ENCODE results near the gene VPS8.

The VPS8 gene

DNA sequence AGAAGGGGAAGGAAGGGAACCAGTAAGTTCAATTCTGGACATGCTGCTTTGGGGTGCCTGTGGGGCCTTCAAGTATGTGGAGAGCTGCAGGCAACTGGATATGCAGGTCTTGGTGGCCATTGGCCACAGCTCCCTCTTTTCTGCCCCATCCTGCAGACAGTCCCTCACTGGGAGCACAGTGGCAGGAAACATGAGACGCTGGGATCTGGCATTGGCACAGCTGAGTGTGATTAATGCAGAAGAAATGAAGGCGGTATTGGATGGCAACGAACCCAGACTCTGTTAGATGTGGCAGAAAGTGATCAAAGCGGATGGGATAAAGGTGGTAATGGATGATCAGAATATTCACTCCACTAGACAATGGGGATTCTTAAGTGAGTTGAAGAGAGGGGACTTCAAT, 23.2 kb upstream of the VPS8 start:
- Histone ChIP-seq H3K9ac (ENCODE audit: low read depth, low read length) (no peak overlapping the region), H3K4me1 (ENCODE audit: control insufficient read depth, insufficient read depth, low read length) (peaks cover 30% of the 10 kb centered on the region), H3K36me3 (ENCODE audit: insufficient read depth, low read length) (no peaks in the 10 kb centered on the region), H3K4me3 (ENCODE audit: low read length) (no peak overlapping the region), H3K9me3 (replicated peaks; ENCODE audit: low read length) (no peaks in the 10 kb centered on the region), H3K4me2 (ENCODE audit: low read length) (peak overlapping the region; percentile 21), H3K27me3 (ENCODE audit: control insufficient read depth, insufficient read depth, low read length) (peaks cover 5% of the 10 kb centered on the region)

- Histone ChIP-seq H3K27me3 (ENCODE audit: control insufficient read depth, insufficient read depth, low read length) (peaks cover 5% of the 10 kb centered on the region), H3K4me1 (ENCODE audit: control insufficient read depth, insufficient read depth, low read length) (peaks cover 30% of the 10 kb centered on the region), H3K9me3 (replicated peaks; ENCODE audit: low read length) (no peaks in the 10 kb centered on the region), H3K4me2 (ENCODE audit: low read length) (no peak overlapping the region), H3K36me3 (ENCODE audit: insufficient read depth, low read length) (no peaks in the 10 kb centered on the region), H3K4me3 (ENCODE audit: low read length) (no peak overlapping the region), H3K9ac (ENCODE audit: low read depth, low read length) (no peak overlapping the region)
Observed at GRCh38 chr3:184789314-184789998, 22.5 kb upstream of the VPS8 start.

DNA sequence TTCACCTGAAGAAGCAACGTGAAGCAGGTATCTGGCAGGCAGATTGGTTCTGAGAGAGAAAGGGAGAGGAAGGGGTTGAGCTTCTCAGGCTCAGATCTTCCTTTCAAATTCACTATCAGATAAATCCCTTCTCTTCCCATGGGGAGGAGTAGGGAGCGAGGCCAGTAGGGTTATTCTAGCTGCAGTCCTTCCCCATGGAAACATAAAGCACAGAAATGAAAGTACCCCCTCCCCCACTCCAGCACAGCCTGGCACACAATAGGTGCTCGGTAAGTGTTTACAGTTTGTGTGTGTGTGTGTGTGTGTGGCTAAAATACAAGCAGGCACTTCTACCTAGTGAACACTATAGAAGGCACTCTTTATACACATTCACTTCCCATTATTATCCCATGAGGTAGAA, 20.8 kb upstream of the VPS8 start:
- H3K9ac ChIP-seq (ENCODE audit: low read depth, low read length) = no peak overlapping the region
- H3K9me3 ChIP-seq (replicated peaks; ENCODE audit: low read length) = no peaks in the 10 kb centered on the region
- H3K4me1 ChIP-seq (ENCODE audit: control insufficient read depth, insufficient read depth, low read length) = peaks cover 24% of the 10 kb centered on the region

DNA sequence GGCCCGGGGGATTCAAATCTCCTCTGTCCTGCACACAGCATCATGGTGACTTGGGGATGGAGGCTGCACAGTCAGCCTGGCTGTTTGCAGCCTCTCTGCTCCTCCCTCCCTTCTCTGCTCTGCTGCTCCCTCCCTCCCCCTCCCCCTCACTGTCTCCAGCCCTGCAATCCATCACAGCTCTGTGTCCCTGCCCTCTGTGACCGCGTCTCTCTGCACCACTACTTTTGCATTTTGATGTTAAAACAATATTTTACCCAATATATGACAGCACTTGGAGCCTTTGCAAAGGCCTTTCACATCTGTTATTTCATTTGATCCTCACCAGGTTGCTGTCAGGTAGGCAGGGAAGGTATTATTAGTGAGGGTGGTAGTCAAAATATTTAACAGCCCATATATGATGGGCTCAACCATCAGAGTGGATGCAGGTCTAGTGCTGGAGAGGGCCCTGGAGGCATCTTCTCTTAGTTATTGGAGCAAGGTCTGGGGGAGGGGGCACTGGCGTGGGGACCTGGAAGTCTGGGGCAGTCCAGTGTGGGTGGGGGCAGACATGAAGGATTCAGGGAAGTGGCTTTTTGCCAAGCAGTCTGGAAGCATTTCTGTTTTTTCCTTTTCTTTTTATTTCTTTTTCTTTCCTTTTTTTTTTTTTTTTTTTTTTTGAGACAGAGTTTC, 16.3 kb upstream of the VPS8 start:
- H3K36me3 ChIP-seq (ENCODE audit: insufficient read depth, low read length) = no peaks in the 10 kb centered on the region
- H3K4me1 ChIP-seq (ENCODE audit: control insufficient read depth, insufficient read depth, low read length) = no peaks in the 10 kb centered on the region
- H3K4me3 ChIP-seq (ENCODE audit: low read length) = no peak overlapping the region
- H3K4me2 ChIP-seq (ENCODE audit: low read length) = no peak overlapping the region
- H3K9ac ChIP-seq (ENCODE audit: low read depth, low read length) = no peak overlapping the region
- H3K9me3 ChIP-seq (replicated peaks; ENCODE audit: low read length) = no peaks in the 10 kb centered on the region
- peaks cover 24% of the 10 kb centered on the region for H3K27me3 ChIP-seq (ENCODE audit: control insufficient read depth, insufficient read depth, low read length)

More for the DNA sequence above, 20.8 kb upstream of the VPS8 start:
- Histone ChIP-seq H3K4me3 (ENCODE audit: low read length) (no peak overlapping the region), H3K36me3 (ENCODE audit: insufficient read depth, low read length) (no peaks in the 10 kb centered on the region), H3K4me2 (ENCODE audit: low read length) (no peak overlapping the region), H3K27me3 (ENCODE audit: control insufficient read depth, insufficient read depth, low read length) (peaks cover 5% of the 10 kb centered on the region)

DNA sequence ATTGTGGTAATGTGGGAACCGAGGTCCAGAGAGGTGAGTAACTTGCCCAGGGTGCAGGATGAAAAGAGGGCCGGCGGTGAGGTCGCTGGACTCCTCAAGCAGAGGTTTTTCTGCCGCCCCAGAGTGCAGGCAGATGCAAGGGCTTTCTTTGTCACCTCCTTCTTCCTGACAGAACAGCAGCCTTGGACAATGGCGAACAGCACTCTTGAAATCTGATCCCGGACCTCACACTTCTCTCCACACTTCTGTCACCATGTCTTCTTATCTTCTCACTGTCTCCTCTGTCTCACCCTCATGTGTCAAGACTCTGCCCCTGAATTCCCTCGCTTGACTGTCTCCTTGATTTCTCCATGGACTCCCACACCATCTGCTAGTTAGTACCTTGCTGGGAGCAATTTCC, 15.4 kb upstream of the VPS8 start:
- H3K9me3 ChIP-seq (replicated peaks; ENCODE audit: low read length) = no peaks in the 10 kb centered on the region
- H3K4me2 ChIP-seq (ENCODE audit: low read length) = no peak overlapping the region
- H3K27me3 ChIP-seq (ENCODE audit: control insufficient read depth, insufficient read depth, low read length) = peaks cover 28% of the 10 kb centered on the region

GRCh38 chr3:184796954-184797353, 15.0 kb upstream of the VPS8 start:
- no peak overlapping the region for H3K4me2 ChIP-seq (ENCODE audit: low read length)
- no peaks in the 10 kb centered on the region for H3K9me3 ChIP-seq (replicated peaks; ENCODE audit: low read length)
- H3K36me3 ChIP-seq (ENCODE audit: insufficient read depth, low read length) = no peaks in the 10 kb centered on the region
- peaks cover 28% of the 10 kb centered on the region for H3K27me3 ChIP-seq (ENCODE audit: control insufficient read depth, insufficient read depth, low read length)
- no peak overlapping the region for H3K4me3 ChIP-seq (ENCODE audit: low read length)
- no peak overlapping the region for H3K9ac ChIP-seq (ENCODE audit: low read depth, low read length)
- H3K4me1 ChIP-seq (ENCODE audit: control insufficient read depth, insufficient read depth, low read length) = no peaks in the 10 kb centered on the region

More for the DNA sequence above, 15.4 kb upstream of the VPS8 start:
- Histone ChIP-seq H3K9ac (ENCODE audit: low read depth, low read length) (no peak overlapping the region), H3K36me3 (ENCODE audit: insufficient read depth, low read length) (no peaks in the 10 kb centered on the region), H3K4me3 (ENCODE audit: low read length) (no peak overlapping the region), H3K4me1 (ENCODE audit: control insufficient read depth, insufficient read depth, low read length) (no peaks in the 10 kb centered on the region)

- H3K4me1 ChIP-seq (ENCODE audit: control insufficient read depth, insufficient read depth, low read length) = no peaks in the 10 kb centered on the region
- H3K4me3 ChIP-seq (ENCODE audit: low read length) = no peak overlapping the region
- H3K4me2 ChIP-seq (ENCODE audit: low read length) = no peak overlapping the region
- H3K27me3 ChIP-seq (ENCODE audit: control insufficient read depth, insufficient read depth, low read length) = peaks cover 29% of the 10 kb centered on the region
- no peaks in the 10 kb centered on the region for H3K9me3 ChIP-seq (replicated peaks; ENCODE audit: low read length)
- no peak overlapping the region for H3K9ac ChIP-seq (ENCODE audit: low read depth, low read length)
- no peaks in the 10 kb centered on the region for H3K36me3 ChIP-seq (ENCODE audit: insufficient read depth, low read length)
Observed at GRCh38 chr3:184798120-184798519, 13.8 kb upstream of the VPS8 start.

GRCh38 chr3:184800349-184800930, 11.5 kb upstream of the VPS8 start:
- Histone ChIP-seq H3K9me3 (replicated peaks; ENCODE audit: low read length) (no peaks in the 10 kb centered on the region), H3K9ac (ENCODE audit: low read depth, low read length) (no peak overlapping the region), H3K36me3 (ENCODE audit: insufficient read depth, low read length) (no peaks in the 10 kb centered on the region), H3K4me2 (ENCODE audit: low read length) (no peak overlapping the region), H3K4me1 (ENCODE audit: control insufficient read depth, insufficient read depth, low read length) (no peaks in the 10 kb centered on the region), H3K4me3 (ENCODE audit: low read length) (no peak overlapping the region), H3K27me3 (ENCODE audit: control insufficient read depth, insufficient read depth, low read length) (peaks cover 29% of the 10 kb centered on the region)

DNA sequence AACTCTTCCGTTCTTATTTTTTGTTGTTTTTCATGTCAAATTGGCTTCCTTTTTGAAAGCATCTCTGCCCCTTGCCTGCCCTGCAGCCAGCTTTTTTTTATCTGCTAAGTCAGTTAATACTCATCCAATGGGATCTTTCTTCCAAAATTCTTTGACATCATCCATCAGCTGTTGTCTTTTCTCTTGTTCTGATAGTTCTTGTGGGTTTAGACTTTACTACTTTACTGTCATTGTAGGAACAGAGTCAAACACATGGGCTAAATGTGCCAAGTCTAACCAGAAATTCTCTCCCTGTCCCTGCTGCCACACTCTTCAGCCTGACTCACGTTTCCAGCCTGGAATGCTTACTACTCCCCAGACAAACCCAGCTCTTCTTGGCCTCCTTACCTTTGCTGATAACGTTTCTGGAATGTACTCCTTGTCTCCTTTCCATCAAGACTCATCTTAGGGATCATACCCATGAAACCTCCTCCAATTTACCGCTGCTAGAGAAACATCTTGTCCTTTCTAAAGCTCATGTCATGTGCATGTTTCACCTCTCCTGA, 10.7 kb upstream of the VPS8 start:
- H3K4me3 ChIP-seq (ENCODE audit: low read length) = no peak overlapping the region
- H3K4me2 ChIP-seq (ENCODE audit: low read length) = no peak overlapping the region
- H3K9ac ChIP-seq (ENCODE audit: low read depth, low read length) = no peak overlapping the region
- no peaks in the 10 kb centered on the region for H3K9me3 ChIP-seq (replicated peaks; ENCODE audit: low read length)
- peaks cover 29% of the 10 kb centered on the region for H3K27me3 ChIP-seq (ENCODE audit: control insufficient read depth, insufficient read depth, low read length)
- no peaks in the 10 kb centered on the region for H3K36me3 ChIP-seq (ENCODE audit: insufficient read depth, low read length)
- no peaks in the 10 kb centered on the region for H3K4me1 ChIP-seq (ENCODE audit: control insufficient read depth, insufficient read depth, low read length)

- Histone ChIP-seq H3K36me3 (ENCODE audit: insufficient read depth, low read length) (no peaks in the 10 kb centered on the region), H3K9me3 (replicated peaks; ENCODE audit: low read length) (no peaks in the 10 kb centered on the region), H3K27me3 (ENCODE audit: control insufficient read depth, insufficient read depth, low read length) (peaks cover 29% of the 10 kb centered on the region), H3K9ac (ENCODE audit: low read depth, low read length) (no peak overlapping the region), H3K4me2 (ENCODE audit: low read length) (no peak overlapping the region), H3K4me3 (ENCODE audit: low read length) (no peak overlapping the region), H3K4me1 (ENCODE audit: control insufficient read depth, insufficient read depth, low read length) (no peaks in the 10 kb centered on the region)
Observed at GRCh38 chr3:184802150-184802549, 9.8 kb upstream of the VPS8 start.

- Histone ChIP-seq H3K36me3 (ENCODE audit: insufficient read depth, low read length) (no peaks in the 10 kb centered on the region), H3K4me3 (ENCODE audit: low read length) (no peak overlapping the region), H3K9me3 (replicated peaks; ENCODE audit: low read length) (no peaks in the 10 kb centered on the region), H3K27me3 (ENCODE audit: control insufficient read depth, insufficient read depth, low read length) (peaks cover 19% of the 10 kb centered on the region), H3K4me2 (ENCODE audit: low read length) (no peak overlapping the region), H3K9ac (ENCODE audit: low read depth, low read length) (no peak overlapping the region), H3K4me1 (ENCODE audit: control insufficient read depth, insufficient read depth, low read length) (no peaks in the 10 kb centered on the region)
Observed at GRCh38 chr3:184804801-184805200, 7.2 kb upstream of the VPS8 start.

Data from skeletal muscle satellite cell (primary cell).